Dermis microvascular lymphatic vessel endothelial cell (primary cell): ENCODE data around the gene SHROOM3. TPM values are rescaled to one million over a fixed set of nuclear protein-coding genes. Genes with fewer than 3 reads are reported as not detected.

Source experiments
- DNase-seq, 2 donors: peaks; one replicate each; pipeline versions ENCODE4 v3.0.0 to v3.0.0-alpha.2; 2010; ENCODE audit warnings: low read depth in 2 of 2
- total RNA-seq: library from RNA; depleted of rRNA; stranded (reverse); fragments of >200 nt; gene quantifications from 2 replicates; pipeline ENCODE4 v1.2.1, GENCODE V29; 2014

Gene SHROOM3
- total RNA-seq, 1 donor from 2014 or later: 0.13 TPM

GRCh38 chr4:76745240-76745639 is 310.2 kb downstream of the SHROOM3 start:
- DNase-seq: no peak

GRCh38 chr4:76747563-76747962 is 312.5 kb downstream of the SHROOM3 start:
- no peak for DNase-seq

- DNase-seq: peak; percentile 30 to 69
Measured at GRCh38 chr4:76748649-76749048, 313.6 kb downstream of the SHROOM3 start.

GRCh38 chr4:76749355-76749754 is 314.3 kb downstream of the SHROOM3 start:
- no peak for DNase-seq

GRCh38 chr4:76750716-76751115 is 315.7 kb downstream of the SHROOM3 start:
- no peak for DNase-seq

GRCh38 chr4:76751612-76752343 is 316.7 kb downstream of the SHROOM3 start:
- DNase-seq: no peak

GRCh38 chr4:76752861-76753501 is 318.0 kb downstream of the SHROOM3 start:
- peak in 1 of 2 donors; percentile 85 for DNase-seq

GRCh38 chr4:76753814-76754213 is 318.8 kb downstream of the SHROOM3 start:
- DNase-seq: peak in 1 of 2 donors; percentile 86

- no peak for DNase-seq
Measured at GRCh38 chr4:76754439-76754838, 319.4 kb downstream of the SHROOM3 start.

- DNase-seq: no peak
Measured at GRCh38 chr4:76755756-76756155, 320.7 kb downstream of the SHROOM3 start.

GRCh38 chr4:76756416-76756815 is 321.4 kb downstream of the SHROOM3 start:
- no peak for DNase-seq

GRCh38 chr4:76757418-76757939 is 322.4 kb downstream of the SHROOM3 start:
- no peak for DNase-seq

- peak; percentile 65 to 76 for DNase-seq
Measured at GRCh38 chr4:76758290-76758882, 323.4 kb downstream of the SHROOM3 start.

- DNase-seq: no peak
Measured at GRCh38 chr4:76758996-76759395, 324.0 kb downstream of the SHROOM3 start.

- no peak for DNase-seq
Measured at GRCh38 chr4:76760193-76760592, 325.2 kb downstream of the SHROOM3 start.

- no peak for DNase-seq
Measured at GRCh38 chr4:76762137-76763130, 327.4 kb downstream of the SHROOM3 start.

- peak in 1 of 2 donors; percentile 34 for DNase-seq
Measured at GRCh38 chr4:76764251-76764650, 329.2 kb downstream of the SHROOM3 start.

GRCh38 chr4:76765473-76766183 is 330.6 kb downstream of the SHROOM3 start:
- DNase-seq: no peak

- peak in 1 of 2 donors; percentile 36 for DNase-seq
Measured at GRCh38 chr4:76767983-76768382, 333.0 kb downstream of the SHROOM3 start.

- peak in 1 of 2 donors; percentile 40 for DNase-seq
Measured at GRCh38 chr4:76772498-76773106, 337.6 kb downstream of the SHROOM3 start.
